8988T (cell line): ENCODE data around the gene ACVR2B.

Source experiments
- DNase-seq: peaks from one replicate; pipeline ENCODE4 v3.0.0; 2011

The ACVR2B gene

GRCh38 chr3:38534180-38534579 is 80.5 kb downstream of the ACVR2B start:
- no peak for DNase-seq

GRCh38 chr3:38534604-38535003 is 80.9 kb downstream of the ACVR2B start:
- no peak for DNase-seq

DNA sequence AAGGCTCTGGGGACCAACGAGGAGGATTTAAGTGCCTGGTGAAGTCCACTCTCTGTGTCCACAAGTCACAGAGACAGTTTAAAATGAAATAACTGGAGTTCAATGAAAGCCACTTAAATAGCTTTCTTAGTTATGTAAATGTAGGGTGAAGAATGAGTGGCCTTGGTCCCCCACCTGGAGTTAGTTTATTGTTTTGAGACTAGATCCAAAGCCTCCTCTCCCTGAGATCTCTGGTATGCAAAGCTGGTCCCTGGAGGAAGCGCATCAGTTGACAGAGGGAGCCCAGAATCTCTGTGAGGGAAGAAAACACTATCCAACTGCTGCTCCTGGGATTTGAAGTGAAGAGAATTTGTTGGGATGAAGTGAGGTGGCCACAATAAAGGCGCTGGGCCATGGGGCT is 83.0 kb downstream of the ACVR2B start:
- DNase-seq: no peak

DNA sequence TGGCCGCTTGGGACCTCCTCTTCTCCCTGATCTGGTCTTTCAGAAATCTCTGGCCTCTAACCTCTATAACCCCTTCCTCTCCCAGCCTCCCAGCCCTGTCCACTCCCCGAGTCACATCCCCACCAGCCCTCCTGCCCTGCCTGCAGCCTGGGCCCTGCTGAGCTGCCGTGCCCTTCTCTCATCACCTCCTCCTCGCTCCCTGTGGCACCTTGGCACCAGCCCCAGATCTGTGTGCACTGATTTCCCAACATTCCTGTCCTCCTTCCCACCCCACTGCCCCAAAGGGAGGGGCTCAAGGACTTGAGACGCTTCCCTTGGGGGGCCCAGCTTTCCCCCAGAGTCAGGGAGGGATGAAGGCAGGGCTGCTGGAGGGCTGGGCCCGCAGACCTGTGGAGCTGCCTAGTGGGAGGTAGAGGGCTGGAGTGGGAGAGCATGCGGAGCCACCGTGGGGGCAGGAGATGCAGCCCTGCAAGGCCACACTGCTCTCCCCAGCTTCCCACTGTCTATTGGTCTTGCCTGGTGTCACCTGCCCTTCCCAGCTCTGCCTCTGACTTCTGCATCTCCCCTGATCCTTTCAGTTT is 85.2 kb downstream of the ACVR2B start:
- DNase-seq: no peak

- DNase-seq: no peak
Observed at GRCh38 chr3:38541806-38542205, 88.1 kb downstream of the ACVR2B start.
